ENCODE data around the gene SLC12A3. TPM values are rescaled to one million over a fixed set of nuclear protein-coding genes. Genes with fewer than 3 reads are reported as not detected.

SLC12A3 gene
- total RNA-seq, 3 donors from 2014 or later: not detected

DNA sequence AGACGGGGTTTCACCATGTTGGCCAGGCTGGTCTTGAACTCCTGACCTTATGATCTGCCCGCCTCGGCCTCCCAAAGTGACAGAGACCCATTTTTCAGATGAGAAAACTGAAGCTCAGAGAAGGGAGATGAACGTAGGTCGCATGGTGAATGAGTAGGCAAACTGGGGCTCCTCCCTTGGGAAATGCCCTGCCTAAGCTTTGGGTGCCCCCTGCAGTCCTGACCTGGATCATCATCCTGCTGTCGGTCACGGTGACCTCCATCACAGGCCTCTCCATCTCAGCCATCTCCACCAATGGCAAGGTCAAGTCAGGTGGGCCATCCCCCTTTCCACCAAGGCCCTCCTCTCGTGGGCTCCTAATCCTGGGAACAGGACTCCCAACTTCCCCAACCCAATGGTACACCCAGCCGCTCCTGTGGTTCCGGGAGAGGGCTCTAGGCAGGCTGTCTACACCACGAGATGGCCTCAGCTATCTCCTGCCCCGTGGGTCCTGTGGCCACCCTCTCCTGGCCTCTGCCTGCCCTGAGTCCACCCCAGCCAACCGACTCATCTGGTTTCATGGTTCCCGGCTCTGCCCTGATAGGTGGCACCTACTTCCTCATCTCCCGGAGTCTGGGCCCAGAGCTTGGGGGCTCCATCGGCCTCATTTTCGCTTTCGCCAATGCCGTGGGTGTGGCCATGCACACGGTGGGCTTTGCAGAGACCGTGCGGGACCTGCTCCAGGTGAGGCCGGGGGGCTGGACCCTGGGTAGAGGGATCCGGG, 4.7 kb downstream of the SLC12A3 start:
- TF ChIP-seq, protein P1, sequence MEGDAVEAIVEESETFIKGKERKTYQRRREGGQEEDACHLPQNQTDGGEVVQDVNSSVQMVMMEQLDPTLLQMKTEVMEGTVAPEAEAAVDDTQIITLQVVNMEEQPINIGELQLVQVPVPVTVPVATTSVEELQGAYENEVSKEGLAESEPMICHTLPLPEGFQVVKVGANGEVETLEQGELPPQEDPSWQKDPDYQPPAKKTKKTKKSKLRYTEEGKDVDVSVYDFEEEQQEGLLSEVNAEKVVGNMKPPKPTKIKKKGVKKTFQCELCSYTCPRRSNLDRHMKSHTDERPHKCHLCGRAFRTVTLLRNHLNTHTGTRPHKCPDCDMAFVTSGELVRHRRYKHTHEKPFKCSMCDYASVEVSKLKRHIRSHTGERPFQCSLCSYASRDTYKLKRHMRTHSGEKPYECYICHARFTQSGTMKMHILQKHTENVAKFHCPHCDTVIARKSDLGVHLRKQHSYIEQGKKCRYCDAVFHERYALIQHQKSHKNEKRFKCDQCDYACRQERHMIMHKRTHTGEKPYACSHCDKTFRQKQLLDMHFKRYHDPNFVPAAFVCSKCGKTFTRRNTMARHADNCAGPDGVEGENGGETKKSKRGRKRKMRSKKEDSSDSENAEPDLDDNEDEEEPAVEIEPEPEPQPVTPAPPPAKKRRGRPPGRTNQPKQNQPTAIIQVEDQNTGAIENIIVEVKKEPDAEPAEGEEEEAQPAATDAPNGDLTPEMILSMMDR (IDR thresholded peaks at IDR 0.05): no peak
- TF ChIP-seq POLR2AphosphoS5 (IDR thresholded peaks at IDR 0.05) (no peak), POLR2A (IDR thresholded peaks at IDR 0.05) (no peak)
- H3K4me1 ChIP-seq: no peaks in the 10 kb centered on the region
- intact Hi-C loops (cut with DNase I; ENCODE audit: low total_unique reads): loop anchor here (2.0 kb wide), 1 partner anchor 61 kb away; no protein-coding TSS in a partner anchor
- H3K36me3 ChIP-seq: no peaks in the 10 kb centered on the region
- no peaks in the 10 kb centered on the region for H3K27me3 ChIP-seq
- DNase-seq (ENCODE audit: low spot score in 2 of 2): no peak
- no peak overlapping the region for H3K4me3 ChIP-seq
- H3K9me3 ChIP-seq: no peaks in the 10 kb centered on the region
- no peak overlapping the region for H3K27ac ChIP-seq

DNA sequence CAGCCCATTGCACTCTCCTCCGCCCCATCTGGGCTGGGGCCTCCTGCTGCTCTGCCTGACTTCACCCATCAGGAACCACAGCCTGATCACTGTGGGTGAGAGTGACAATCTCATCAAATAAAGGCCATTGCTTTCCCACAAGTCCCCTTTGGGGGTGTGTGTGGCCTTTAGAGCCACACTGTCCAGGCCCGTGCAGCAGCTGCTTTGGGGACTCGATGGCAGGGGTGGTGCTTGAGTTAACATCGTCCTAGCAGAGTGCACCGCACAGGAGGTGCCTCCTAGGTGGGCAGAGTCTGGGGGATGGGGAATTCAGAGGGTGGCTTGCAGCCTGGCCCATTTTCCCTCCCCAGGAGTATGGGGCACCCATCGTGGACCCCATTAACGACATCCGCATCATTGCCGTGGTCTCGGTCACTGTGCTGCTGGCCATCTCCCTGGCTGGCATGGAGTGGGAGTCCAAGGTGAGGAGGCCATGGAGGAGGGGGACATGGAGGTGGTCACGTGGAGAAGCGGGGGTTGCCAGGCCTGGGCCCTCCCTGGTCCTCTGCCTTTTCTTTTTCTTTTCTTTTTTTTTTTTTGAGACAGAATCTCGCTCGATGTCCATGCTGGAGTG, 5.4 kb downstream of the SLC12A3 start:
- Histone ChIP-seq H3K27ac (no peak overlapping the region), H3K27me3 (no peaks in the 10 kb centered on the region), H3K4me3 (no peak overlapping the region), H3K4me1 (no peaks in the 10 kb centered on the region), H3K36me3 (no peaks in the 10 kb centered on the region), H3K9me3 (no peaks in the 10 kb centered on the region)
- intact Hi-C loops (cut with DNase I; ENCODE audit: low total_unique reads): no loop called here
- TF ChIP-seq POLR2AphosphoS5 (IDR thresholded peaks at IDR 0.05) (no peak), POLR2A (IDR thresholded peaks at IDR 0.05) (no peak)
- TF ChIP-seq, protein P1 (IDR thresholded peaks at IDR 0.05): no peak
- DNase-seq (ENCODE audit: low spot score in 2 of 2): no peak

DNA sequence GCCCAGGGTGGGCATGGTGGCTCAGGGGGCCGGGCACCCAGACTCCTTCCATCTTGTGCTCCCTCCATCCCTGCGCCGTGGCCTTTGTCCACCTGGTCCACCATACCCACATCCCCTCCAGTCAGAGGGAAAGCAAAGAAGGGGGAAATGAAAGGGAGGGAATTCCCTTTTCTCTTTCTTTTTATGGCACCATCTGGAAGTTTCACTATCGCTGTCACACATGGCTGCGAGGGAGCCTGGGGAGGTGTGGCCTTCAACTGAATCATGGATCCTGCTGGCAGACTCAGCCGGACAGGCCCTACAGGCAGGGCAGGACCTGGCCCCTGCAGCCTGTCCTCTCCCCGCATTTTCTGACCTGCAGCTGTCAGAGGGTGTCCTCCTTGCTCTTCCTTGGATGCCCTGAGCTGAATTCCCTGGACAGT, 6.2 kb downstream of the SLC12A3 start:
- Histone ChIP-seq H3K4me3 (no peak overlapping the region), H3K27ac (no peak overlapping the region), H3K27me3 (no peaks in the 10 kb centered on the region), H3K4me1 (no peaks in the 10 kb centered on the region), H3K9me3 (no peaks in the 10 kb centered on the region), H3K36me3 (no peaks in the 10 kb centered on the region)
- no peak for DNase-seq (ENCODE audit: low spot score in 2 of 2)
- intact Hi-C loops (cut with DNase I; ENCODE audit: low total_unique reads): no loop called here
- TF ChIP-seq, protein P1 (IDR thresholded peaks at IDR 0.05): no peak
- TF ChIP-seq POLR2AphosphoS5 (IDR thresholded peaks at IDR 0.05) (no peak), POLR2A (IDR thresholded peaks at IDR 0.05) (no peak)

DNA sequence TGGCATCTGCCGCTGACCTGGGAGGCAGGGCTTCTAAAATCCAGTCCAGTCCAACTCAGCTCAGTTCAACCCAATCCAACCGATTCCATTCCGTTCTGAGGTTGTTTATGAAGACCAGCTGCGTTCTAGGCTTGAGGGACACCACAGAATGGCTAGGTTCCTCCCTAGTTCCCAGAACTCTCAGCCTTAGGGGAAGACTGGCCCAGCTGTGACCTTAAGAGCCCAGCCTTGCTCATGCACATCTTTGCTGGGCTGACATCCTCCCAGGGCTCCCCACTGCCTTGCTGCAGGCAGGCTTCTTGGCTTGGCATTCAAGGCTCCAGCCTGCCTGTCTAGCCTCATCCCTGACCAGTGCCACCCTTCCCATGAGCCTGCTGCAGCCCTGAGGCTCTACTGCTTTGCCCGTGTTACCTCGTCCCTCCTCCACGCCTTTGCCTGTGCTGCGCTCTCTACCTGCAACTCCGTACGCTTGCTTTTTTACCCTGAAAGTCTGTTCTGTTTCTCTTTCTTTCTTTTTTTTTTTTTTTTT, 7.9 kb downstream of the SLC12A3 start:
- intact Hi-C loops (cut with DNase I; ENCODE audit: low total_unique reads): no loop called here
- H3K36me3 ChIP-seq: no peaks in the 10 kb centered on the region

More for the DNA sequence above, 7.9 kb downstream of the SLC12A3 start:
- DNase-seq (ENCODE audit: low spot score in 2 of 2): no peak
- no peak overlapping the region for H3K4me3 ChIP-seq
- H3K4me1 ChIP-seq: no peaks in the 10 kb centered on the region
- H3K27ac ChIP-seq: no peak overlapping the region
- no peaks in the 10 kb centered on the region for H3K27me3 ChIP-seq
- H3K9me3 ChIP-seq: no peaks in the 10 kb centered on the region
- TF ChIP-seq, protein P1 (IDR thresholded peaks at IDR 0.05): no peak
- TF ChIP-seq POLR2A (IDR thresholded peaks at IDR 0.05) (no peak), POLR2AphosphoS5 (IDR thresholded peaks at IDR 0.05) (no peak)

Data from breast epithelium (tissue), 4 donors.